DND-41 (cell line): Measurements from ENCODE around the gene RPH3AL.

Experiments used
- ATAC-seq: fragments of 200-7000 bp; cut with Tn5 transposase; 3 replicates; pipeline ENCODE4 v1.9.1; 2021; ENCODE audit warnings: low read depth; ENCODE audit not compliant: insufficient read depth
- DNase-seq: peaks from one replicate; pipeline ENCODE4 v3.0.0-alpha.2; 2020
- H2AFZ ChIP-seq: 2 replicates; pipeline ENCODE4 v1.6.0; 2012; ENCODE audit warnings: low read depth, low read length
- H3K27ac ChIP-seq: 2 replicates; pipeline ENCODE4 v1.5.1; 2012; ENCODE audit warnings: low read length, inconsistent platforms
- H3K27me3 ChIP-seq: fragments of 200-600 bp; sonication (generic); 2 replicates; pipeline ENCODE4 v1.6.0; 2012; ENCODE audit warnings: low read length, mild to moderate bottlenecking, inconsistent platforms; ENCODE audit not compliant: insufficient read depth, poor library complexity
- H3K36me3 ChIP-seq: 2 replicates; pipeline ENCODE4 v1.5.1; 2012; ENCODE audit warnings: low read length, inconsistent platforms; ENCODE audit not compliant: insufficient read depth
- H3K4me1 ChIP-seq: 2 replicates; pipeline ENCODE4 v1.5.1; 2012; ENCODE audit warnings: mild to moderate bottlenecking, low read length; ENCODE audit not compliant: insufficient read depth
- H3K4me2 ChIP-seq: 2 replicates; pipeline ENCODE4 v1.6.0; 2012; ENCODE audit warnings: mild to moderate bottlenecking, moderate library complexity, low read length, inconsistent platforms; ENCODE audit not compliant: insufficient read depth
- H3K4me3 ChIP-seq, 2 experiments: fragments of 200-600 bp in 1 of 2; shearing (Covaris generic) in 1 of 2; 2 replicates each; pipeline ENCODE4 v1.5.1; 2012 to 2016; ENCODE audit warnings: inconsistent platforms in 2 of 2, low read length in 2 of 2, mild to moderate bottlenecking in 2 of 2, low read depth in 1 of 2, moderate library complexity in 1 of 2
- H3K79me2 ChIP-seq: 2 replicates; pipeline ENCODE4 v1.6.0; 2012; ENCODE audit warnings: low read length, inconsistent platforms; ENCODE audit not compliant: insufficient read depth
- H3K9ac ChIP-seq: 2 replicates; pipeline ENCODE4 v1.6.0; 2012; ENCODE audit warnings: low read depth, mild to moderate bottlenecking, inconsistent platforms, low read length, moderate library complexity
- H3K9me3 ChIP-seq: 2 replicates; pipeline ENCODE4 v1.5.1; 2012; ENCODE audit warnings: low read length, moderate library complexity, mild to moderate bottlenecking, inconsistent platforms; ENCODE audit not compliant: insufficient read depth, severe bottlenecking
- H4K20me1 ChIP-seq: 2 replicates; pipeline ENCODE4 v1.6.0; 2012; ENCODE audit warnings: low read length; ENCODE audit not compliant: insufficient read depth
- CTCF ChIP-seq: IDR thresholded peaks from 2 replicates; pipeline ENCODE4 v1.5.1; 2012; ENCODE audit warnings: borderline replicate concordance, low read length, moderate library complexity, mild to moderate bottlenecking; ENCODE audit not compliant: poor library complexity, severe bottlenecking; ENCODE audit errors: extremely low read depth
- EZH2 ChIP-seq: IDR thresholded peaks from 3 replicates; pipeline ENCODE4 v1.6.1; 2012; ENCODE audit warnings: borderline replicate concordance, low read depth, mild to moderate bottlenecking, moderate library complexity, low read length, inconsistent platforms; ENCODE audit not compliant: severe bottlenecking

The RPH3AL gene

GRCh38 chr17:260031-260791, 92.4 kb downstream of the RPH3AL start:
- no peak overlapping the region for H3K4me3 ChIP-seq
- H3K9ac ChIP-seq = no peak overlapping the region
- H3K79me2 ChIP-seq = no peaks in the 10 kb centered on the region
- H3K4me2 ChIP-seq = no peak overlapping the region
- H3K36me3 ChIP-seq = no peaks in the 10 kb centered on the region
- H4K20me1 ChIP-seq = no peaks in the 10 kb centered on the region
- no peaks in the 10 kb centered on the region for H3K4me1 ChIP-seq
- ATAC-seq (no peak), DNase-seq (no peak)
- H2AFZ ChIP-seq = no peak overlapping the region
- peaks cover 3% of the 10 kb centered on the region for H3K27me3 ChIP-seq
- H3K9me3 ChIP-seq = no peaks in the 10 kb centered on the region
- no peak overlapping the region for H3K27ac ChIP-seq
- TF ChIP-seq EZH2 = no peak

- no peaks in the 10 kb centered on the region for H3K9me3 ChIP-seq
- no peaks in the 10 kb centered on the region for H4K20me1 ChIP-seq
- no peaks in the 10 kb centered on the region for H3K36me3 ChIP-seq
- H3K4me1 ChIP-seq = no peaks in the 10 kb centered on the region
- no peak overlapping the region for H3K4me2 ChIP-seq
- H3K79me2 ChIP-seq = no peaks in the 10 kb centered on the region
- H3K27me3 ChIP-seq = peaks cover 3% of the 10 kb centered on the region
- H3K27ac ChIP-seq = no peak overlapping the region
- TF ChIP-seq CTCF = no peak
- TF ChIP-seq EZH2 = no peak
- H2AFZ ChIP-seq = no peak overlapping the region
- no peak for ATAC-seq
- H3K9ac ChIP-seq = no peak overlapping the region
- H3K4me3 ChIP-seq = no peak overlapping the region
- DNase-seq = no peak
Measured at GRCh38 chr17:259341-259976, 93.1 kb downstream of the RPH3AL start.

GRCh38 chr17:258906-259305, 93.7 kb downstream of the RPH3AL start:
- no peak overlapping the region for H3K4me2 ChIP-seq
- no peaks in the 10 kb centered on the region for H3K4me1 ChIP-seq

More at GRCh38 chr17:258906-259305, 93.7 kb downstream of the RPH3AL start:
- Histone ChIP-seq H3K36me3 (no peaks in the 10 kb centered on the region), H3K27ac (no peak overlapping the region), H3K27me3 (peaks cover 3% of the 10 kb centered on the region), H3K79me2 (no peaks in the 10 kb centered on the region), H3K9ac (no peak overlapping the region), H2AFZ (no peak overlapping the region), H3K9me3 (no peaks in the 10 kb centered on the region), H3K4me3 (no peak overlapping the region), H4K20me1 (no peaks in the 10 kb centered on the region)
- no peak for DNase-seq
- no peak for TF ChIP-seq CTCF
- no peak for TF ChIP-seq EZH2
- ATAC-seq = no peak
